Adrenal gland (tissue), 12 donors: Measurements from ENCODE around the gene BRAT1. TPM values are rescaled to one million over a fixed set of nuclear protein-coding genes. Genes with fewer than 3 reads are reported as not detected.

Experiments used
- DNase-seq, 7 donors: peaks; one replicate each; pipeline ENCODE4 v3.0.0-alpha.2; 2019 to 2020
- H3K27ac ChIP-seq, 5 donors: fragments of 200-600 bp; sonication (generic) in 4 of 5; 1 replicate in 3 of 5; 2 replicates in 2 of 5; pipeline versions ENCODE4 v1.5.1 to v1.8.0; 2016 to 2020; ENCODE audit warnings: mild to moderate bottlenecking in 1 of 5
- H3K27me3 ChIP-seq: fragments of 200-600 bp; 2 replicates; pipeline ENCODE4 v1.8.0; 2021
- H3K36me3 ChIP-seq, 2 donors: fragments of 200-600 bp; replicated peaks in 1 of 2; 1 replicate in 1 of 2; 2 replicates in 1 of 2; pipeline versions ENCODE4 v1.5.1 to v1.8.0; 2018 to 2022
- H3K4me1 ChIP-seq, 2 donors: fragments of 200-600 bp; replicated peaks in 1 of 2; 1 replicate in 1 of 2; 2 replicates in 1 of 2; pipeline versions ENCODE4 v1.5.1 to v1.8.0; 2018 to 2021
- H3K4me3 ChIP-seq, 4 donors: fragments of 200-600 bp; sonication (generic) in 3 of 4; one replicate each; pipeline ENCODE4 v1.5.1; 2016 to 2018
- H3K9me3 ChIP-seq, 3 donors: fragments of 200-600 bp; sonication (generic) in 1 of 3; replicated peaks in 1 of 3; 1 replicate in 2 of 3; 2 replicates in 1 of 3; pipeline versions ENCODE4 v1.5.1 to v1.8.0; 2016 to 2021
- POLR2A ChIP-seq, 2 donors: fragments of 450-650 bp; IDR thresholded peaks; one replicate each; pipeline ENCODE4 v1.6.1; 2017; ENCODE audit warnings: antibody characterized with exemption in 2 of 2, mild to moderate bottlenecking in 2 of 2, moderate library complexity in 1 of 2
- WGBS, 4 donors: extraction: QIAGEN DNeasy Blood & Tissue Kit in 2 of 4; methylation state at CpG; one replicate each; pipeline versions ENCODE4 v1.1.5 to v1.1.7; 2013 to 2017; 5-methylcytosine and 5-hydroxymethylcytosine counted together
- intact Hi-C, 2 donors: fragments of 100-400 bp; cut with DNase I; formaldehyde crosslinking; loops; one replicate each; pipeline versions ENCODE4 v1.14.1 to v1.15.0; 2022 to 2023
- polyA plus RNA-seq, 3 donors: library from polyadenylated mRNA; stranded (reverse); fragments of 200-250 nt in 2 of 3; fragments of 350-450 nt in 1 of 3; fragmentation: Illumina TruSeq in 1 of 3; extraction: RNeasy Lipid Tissue Mini Kit (QIAGEN cat#74804) in 1 of 3; gene quantifications; one replicate each; pipeline ENCODE4 v1.2.3, GENCODE V29; 2013 to 2014
- total RNA-seq, 9 donors: library from RNA; depleted of rRNA in 4 of 9; stranded (reverse); fragments of >200 nt in 4 of 9; fragments of 120-200 nt in 1 of 9; fragmentation: NEBNext Ultra II Directional in 1 of 9; extraction: Animal tissue kit (Norgen Biotek cat#: 25700) in 1 of 9; gene quantifications; one replicate each; pipeline versions ENCODE4 v1.1.0 to v1.2.4, GENCODE V29; 2013 to 2023
- TF ChIP-seq, protein P1 (sequence below), 6 experiments: fragments of 450-650 bp in 4 of 6; fragments of 200-600 bp in 2 of 6; sonication (generic) in 1 of 6; IDR thresholded peaks; 1 replicate in 5 of 6; 2 replicates in 1 of 6; pipeline versions ENCODE4 v1.5.1 to v1.8.0; 2016 to 2021; ENCODE audit warnings: antibody characterized with exemption in 6 of 6, mild to moderate bottlenecking in 2 of 6, moderate library complexity in 1 of 6
- donor health status: healthy with polysubstance abuse.
- donor health status: Bipolar disorder and iron deficiency.
- donor health status: DM: yes; HTN: yes; CAD: no.
- donor health status: DM: no; HTN: no; CAD: no.
- donor health status: DM: no; HTN: no; CAD: no.
- donor health status: DM: yes; HTN: yes; CAD: no.

The BRAT1 gene
- total and polyA plus RNA-seq, 12 donors = 3.7 to 120 (median 72.4) TPM

DNA sequence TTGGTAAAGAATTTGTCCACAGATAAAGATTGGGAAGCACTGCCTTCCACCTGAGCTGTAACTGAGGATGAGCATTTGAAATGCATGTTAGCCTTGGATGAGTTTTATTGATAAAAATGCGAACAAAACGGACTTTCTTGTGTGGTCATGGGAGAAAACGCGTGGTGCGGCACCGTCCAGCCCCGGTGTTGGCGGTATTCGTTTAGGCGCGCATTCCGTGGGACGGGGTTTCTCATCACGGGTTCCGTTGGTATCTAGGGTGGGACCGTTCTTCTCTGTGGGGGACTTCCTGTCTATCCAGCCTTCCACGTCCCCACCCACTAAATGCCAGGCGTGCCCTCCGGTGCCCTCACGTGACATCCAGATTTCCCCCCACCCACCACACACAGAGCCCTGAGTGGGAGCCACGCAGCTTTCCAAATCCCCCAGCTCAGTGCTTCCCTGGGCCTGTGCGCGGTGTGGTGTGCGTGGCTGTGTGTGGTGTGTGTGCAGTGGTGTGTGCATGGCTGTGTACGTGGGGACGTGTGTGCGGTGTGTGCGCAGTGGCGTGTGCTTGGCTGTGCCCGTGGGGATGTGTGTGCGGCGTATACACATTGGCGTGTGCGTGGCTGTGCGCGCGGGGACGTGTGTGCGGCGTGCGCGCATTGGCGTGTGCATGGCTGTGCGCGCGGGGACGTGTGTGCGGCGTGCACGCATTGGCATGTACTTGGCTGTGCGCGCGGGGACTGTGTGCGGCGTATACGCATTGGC, 21.6 kb upstream of the BRAT1 start:
- TF ChIP-seq POLR2A (IDR thresholded peaks at IDR 0.05) = no peak
- TF ChIP-seq, protein P1, sequence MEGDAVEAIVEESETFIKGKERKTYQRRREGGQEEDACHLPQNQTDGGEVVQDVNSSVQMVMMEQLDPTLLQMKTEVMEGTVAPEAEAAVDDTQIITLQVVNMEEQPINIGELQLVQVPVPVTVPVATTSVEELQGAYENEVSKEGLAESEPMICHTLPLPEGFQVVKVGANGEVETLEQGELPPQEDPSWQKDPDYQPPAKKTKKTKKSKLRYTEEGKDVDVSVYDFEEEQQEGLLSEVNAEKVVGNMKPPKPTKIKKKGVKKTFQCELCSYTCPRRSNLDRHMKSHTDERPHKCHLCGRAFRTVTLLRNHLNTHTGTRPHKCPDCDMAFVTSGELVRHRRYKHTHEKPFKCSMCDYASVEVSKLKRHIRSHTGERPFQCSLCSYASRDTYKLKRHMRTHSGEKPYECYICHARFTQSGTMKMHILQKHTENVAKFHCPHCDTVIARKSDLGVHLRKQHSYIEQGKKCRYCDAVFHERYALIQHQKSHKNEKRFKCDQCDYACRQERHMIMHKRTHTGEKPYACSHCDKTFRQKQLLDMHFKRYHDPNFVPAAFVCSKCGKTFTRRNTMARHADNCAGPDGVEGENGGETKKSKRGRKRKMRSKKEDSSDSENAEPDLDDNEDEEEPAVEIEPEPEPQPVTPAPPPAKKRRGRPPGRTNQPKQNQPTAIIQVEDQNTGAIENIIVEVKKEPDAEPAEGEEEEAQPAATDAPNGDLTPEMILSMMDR (IDR thresholded peaks at IDR 0.05) = no peak
- no peaks in the 10 kb centered on the region for H3K27me3 ChIP-seq
- intact Hi-C loops = no loop called here
- H3K36me3 ChIP-seq = peaks cover 0 to 4% of the 10 kb centered on the region in 2 donors
- no peak overlapping the region for H3K27ac ChIP-seq
- peaks cover 2 to 13% of the 10 kb centered on the region in 2 donors for H3K4me1 ChIP-seq
- H3K4me3 ChIP-seq = no peak overlapping the region
- DNase-seq = no peak
- H3K9me3 ChIP-seq = no peaks in the 10 kb centered on the region
- WGBS, 4 donors = 87 to 92% (median 91%) methylated on average over 42 to 56 of the region's 56 CpGs

DNA sequence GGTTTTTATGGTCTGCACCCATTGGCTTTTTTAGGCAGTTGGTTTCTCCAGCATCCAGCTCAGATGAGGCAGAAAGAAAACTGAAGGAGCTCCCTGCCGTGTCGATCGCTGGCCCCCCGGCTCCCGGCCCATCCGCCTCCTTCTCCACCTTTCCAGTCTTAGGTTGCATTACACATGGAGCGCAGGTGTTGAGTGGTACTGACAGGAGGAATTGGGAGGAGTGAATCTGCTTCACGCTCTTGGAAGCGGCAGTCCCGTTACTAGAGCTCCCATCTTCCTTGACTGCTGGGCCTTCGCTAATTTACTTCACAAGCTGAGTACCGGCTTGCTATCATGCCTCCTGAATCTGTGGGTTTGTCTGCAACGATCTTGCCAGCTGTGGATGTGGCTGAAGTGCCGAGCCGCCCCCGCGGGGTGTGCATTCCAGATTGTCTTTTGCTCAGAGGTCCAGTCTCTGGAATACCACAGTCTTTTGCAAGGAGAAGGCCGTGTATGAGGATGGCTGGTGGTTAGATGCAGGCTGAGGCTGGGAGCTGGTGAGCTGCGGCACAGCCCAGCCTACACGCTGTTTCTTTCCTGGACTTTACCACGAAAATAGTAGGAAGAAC, 20.5 kb upstream of the BRAT1 start:
- intact Hi-C loops = no loop called here
- no peak for TF ChIP-seq POLR2A (IDR thresholded peaks at IDR 0.05)
- TF ChIP-seq, protein P1 (IDR thresholded peaks at IDR 0.05) = no peak
- Histone ChIP-seq H3K4me1 (peaks cover 2 to 13% of the 10 kb centered on the region in 2 donors), H3K36me3 (peaks cover 0 to 4% of the 10 kb centered on the region in 2 donors), H3K9me3 (no peaks in the 10 kb centered on the region), H3K4me3 (no peak overlapping the region), H3K27ac (no peak overlapping the region), H3K27me3 (no peaks in the 10 kb centered on the region)
- DNase-seq = no peak
- 91 to 96% (median 94%) methylated on average over 21 of the region's 21 CpGs for WGBS, 4 donors

DNA sequence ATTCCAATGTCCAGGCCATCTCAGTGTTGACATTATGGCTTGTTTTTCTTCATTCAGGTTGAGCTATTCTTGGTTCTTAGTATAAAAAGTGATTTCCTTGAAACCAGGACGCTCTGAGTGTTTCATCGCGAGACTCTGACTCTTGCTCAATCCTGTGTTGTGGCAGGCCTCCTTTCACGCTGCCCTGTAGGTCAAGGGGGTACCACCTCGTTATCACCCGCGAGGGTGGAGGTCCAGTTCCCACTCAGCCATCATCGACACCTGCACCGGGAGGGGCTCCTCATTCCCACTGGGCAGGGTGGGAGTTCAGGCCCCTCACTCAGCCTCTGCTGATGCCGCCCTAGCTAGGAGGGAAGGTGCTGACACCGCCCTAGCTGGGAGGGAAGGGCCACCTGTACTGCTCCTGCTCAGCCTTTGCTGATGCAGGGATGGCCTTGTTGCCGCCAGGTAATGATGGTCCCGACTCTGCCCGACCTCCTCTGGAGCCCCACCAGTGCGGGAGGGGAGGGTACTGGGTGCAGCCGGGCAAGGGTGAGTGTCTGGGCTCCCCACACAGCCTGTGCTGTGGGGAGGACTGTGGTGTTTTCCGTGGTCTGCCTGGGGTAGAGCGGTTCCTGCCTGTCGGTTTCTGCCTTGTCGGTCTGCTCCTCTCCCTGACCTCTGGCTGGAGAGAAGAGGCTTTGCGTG, 19.9 kb upstream of the BRAT1 start:
- intact Hi-C loops = no loop called here
- TF ChIP-seq, protein P1 (IDR thresholded peaks at IDR 0.05) = no peak
- TF ChIP-seq POLR2A (IDR thresholded peaks at IDR 0.05) = no peak
- no peak overlapping the region for H3K4me3 ChIP-seq
- H3K27ac ChIP-seq = no peak overlapping the region
- WGBS, 4 donors = 82 to 90% (median 89%) methylated on average over 16 to 21 of the region's 21 CpGs
- H3K4me1 ChIP-seq = peaks cover 2 to 13% of the 10 kb centered on the region in 2 donors
- no peak for DNase-seq
- H3K27me3 ChIP-seq = no peaks in the 10 kb centered on the region
- no peaks in the 10 kb centered on the region for H3K9me3 ChIP-seq
- H3K36me3 ChIP-seq = peaks cover 0 to 4% of the 10 kb centered on the region in 2 donors

DNA sequence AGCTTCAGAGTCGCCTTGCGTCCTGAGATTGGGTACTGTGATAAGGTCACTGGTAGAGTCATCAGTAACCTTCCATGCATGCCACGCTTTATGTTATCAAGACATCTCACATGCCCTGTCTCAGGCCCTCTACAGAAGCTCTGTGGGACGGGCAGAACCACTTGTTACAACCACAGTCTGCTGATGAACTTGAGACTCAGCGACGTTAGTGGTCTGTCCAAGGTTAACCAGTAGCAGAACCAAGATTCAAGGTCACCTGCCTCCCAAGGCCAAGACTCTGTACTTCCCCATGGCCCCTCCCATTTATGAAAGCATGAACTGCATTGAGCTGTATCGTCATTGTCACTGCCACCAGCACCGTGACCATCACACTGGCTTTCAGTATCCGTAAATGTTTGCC, 18.4 kb upstream of the BRAT1 start:
- Histone ChIP-seq H3K27ac (no peak overlapping the region), H3K4me1 (peaks cover 2 to 13% of the 10 kb centered on the region in 2 donors), H3K9me3 (no peaks in the 10 kb centered on the region), H3K4me3 (no peak overlapping the region), H3K36me3 (no peaks in the 10 kb centered on the region), H3K27me3 (no peaks in the 10 kb centered on the region)
- intact Hi-C loops = no loop called here
- TF ChIP-seq, protein P1 (IDR thresholded peaks at IDR 0.05) = no peak
- no peak for TF ChIP-seq POLR2A (IDR thresholded peaks at IDR 0.05)
- DNase-seq = no peak
- 72 to 79% (median 75%) methylated on average over 6 to 9 of the region's 9 CpGs for WGBS, 4 donors
